ENCODE data around the gene JPH2. TPM values are rescaled to one million over a fixed set of nuclear protein-coding genes. Genes with fewer than 3 reads are reported as not detected.

JPH2 gene
- total and polyA plus RNA-seq, 2 of the 4 experiments (the other 2 are of a cell fraction): 0.44 to 0.54 TPM

DNA sequence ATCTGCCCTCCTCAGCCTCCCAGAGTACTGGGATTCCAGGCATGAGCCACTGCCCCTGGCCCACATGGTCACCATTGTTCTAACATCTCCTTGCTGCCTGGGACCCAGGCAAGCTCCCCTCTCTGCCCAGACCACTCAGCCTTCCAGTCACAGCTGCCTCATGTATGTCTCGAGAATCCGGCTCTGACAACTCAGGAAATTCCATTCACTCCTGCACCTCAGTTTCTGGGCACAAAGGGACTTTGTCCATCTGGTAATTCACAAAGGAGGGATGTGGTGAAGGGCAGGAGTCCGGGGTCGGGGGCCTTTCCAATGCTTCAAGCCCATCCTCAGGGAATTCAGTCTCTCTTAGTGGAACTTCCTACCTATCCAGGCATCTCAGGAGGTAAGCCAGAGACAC is 40.7 kb downstream of the JPH2 start:
- H2AK9ac ChIP-seq (replicated peaks; ENCODE audit: low read depth, low read length, poor library complexity): no peak overlapping the region
- intact Hi-C loops (cut with micrococcal nuclease) (no loop called here), in situ Hi-C loops (cut with MboI; ENCODE audit: low sequenced_read_pairs) (no loop called here), dilution Hi-C loops (cut with HindIII; ENCODE audit: low sequenced_read_pairs, unreplicated experiment) (no loop called here)
- H4K91ac ChIP-seq (ENCODE audit: insufficient read depth, low read depth, low read length): no peak overlapping the region; the same call in 1 of the 2 replicates
- H3K56ac ChIP-seq (ENCODE audit: extremely low read depth, insufficient read depth, low read length): no peak overlapping the region
- H4K20me1 ChIP-seq (ENCODE audit: insufficient read depth, low read length): no peaks in the 10 kb centered on the region
- no peak overlapping the region for H2BK20ac ChIP-seq (ENCODE audit: low read depth, low read length)
- no peak overlapping the region; the same call in 1 of the 2 replicates for H3K4ac ChIP-seq (ENCODE audit: low read depth, low read length)
- peaks cover 7% of the 10 kb centered on the region; the same call in 1 of the 2 replicates for H3K27me3 ChIP-seq (ENCODE audit: control insufficient read depth, insufficient read depth, low read length)
- H2AK5ac ChIP-seq (ENCODE audit: low read depth, low read length): no peak overlapping the region
- DNase-seq (no peak), ATAC-seq (ENCODE audit: low read depth) (no peak)
- WGBS, 2 experiments (ENCODE audit: extremely low coverage in 2 of 2, insufficient read length in 1 of 2): no CpG with 5 or more reads among the region's 4 CpGs
- no peak overlapping the region for H2BK120ac ChIP-seq (ENCODE audit: low read depth, low read length)
- no peak overlapping the region for H3K4me3 ChIP-seq (ENCODE audit: insufficient read depth, low read depth, low read length)
- H3K4me2 ChIP-seq (ENCODE audit: low read depth, low read length): no peak overlapping the region
- no peak overlapping the region for H3K23ac ChIP-seq (ENCODE audit: low read depth, low read length)
- no peaks in the 10 kb centered on the region for H3K79me1 ChIP-seq (ENCODE audit: low read depth in 1 of 2, low read length in 2 of 2)
- no peak overlapping the region for H3K9ac ChIP-seq (ENCODE audit: low read depth, low read length)
- TF ChIP-seq CHD1 (IDR thresholded peaks at IDR 0.05; ENCODE audit: low read depth, low read length) (no peak), NFE2L2 (IDR thresholded peaks at IDR 0.05; ENCODE audit: low read depth, low read length) (no peak), MAFK (IDR thresholded peaks at IDR 0.05; ENCODE audit: low read depth, low read length) (no peak), FOS (IDR thresholded peaks at IDR 0.05; ENCODE audit: low read depth, low read length) (no peak), MAZ (IDR thresholded peaks at IDR 0.05; ENCODE audit: borderline replicate concordance, low read depth, low read length) (no peak), SMC3 (IDR thresholded peaks at IDR 0.05; ENCODE audit: low read depth, low read length) (no peak), RFX5 (IDR thresholded peaks at IDR 0.05; ENCODE audit: low read depth, low read length) (no peak), USF2 (IDR thresholded peaks at IDR 0.05; ENCODE audit: low read depth, low read length) (no peak), BHLHE40 (IDR thresholded peaks at IDR 0.05; ENCODE audit: low read depth, low read length) (no peak), MXI1 (IDR thresholded peaks at IDR 0.05; ENCODE audit: borderline replicate concordance, low read depth, low read length) (no peak), RAD21 (IDR thresholded peaks at IDR 0.05; ENCODE audit: low read length) (no peak)
- TF ChIP-seq, protein P1, sequence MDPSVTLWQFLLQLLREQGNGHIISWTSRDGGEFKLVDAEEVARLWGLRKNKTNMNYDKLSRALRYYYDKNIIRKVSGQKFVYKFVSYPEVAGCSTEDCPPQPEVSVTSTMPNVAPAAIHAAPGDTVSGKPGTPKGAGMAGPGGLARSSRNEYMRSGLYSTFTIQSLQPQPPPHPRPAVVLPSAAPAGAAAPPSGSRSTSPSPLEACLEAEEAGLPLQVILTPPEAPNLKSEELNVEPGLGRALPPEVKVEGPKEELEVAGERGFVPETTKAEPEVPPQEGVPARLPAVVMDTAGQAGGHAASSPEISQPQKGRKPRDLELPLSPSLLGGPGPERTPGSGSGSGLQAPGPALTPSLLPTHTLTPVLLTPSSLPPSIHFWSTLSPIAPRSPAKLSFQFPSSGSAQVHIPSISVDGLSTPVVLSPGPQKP (IDR thresholded peaks at IDR 0.05; ENCODE audit: borderline replicate concordance, low read depth, low read length): no peak
- TF ChIP-seq, protein P2, sequence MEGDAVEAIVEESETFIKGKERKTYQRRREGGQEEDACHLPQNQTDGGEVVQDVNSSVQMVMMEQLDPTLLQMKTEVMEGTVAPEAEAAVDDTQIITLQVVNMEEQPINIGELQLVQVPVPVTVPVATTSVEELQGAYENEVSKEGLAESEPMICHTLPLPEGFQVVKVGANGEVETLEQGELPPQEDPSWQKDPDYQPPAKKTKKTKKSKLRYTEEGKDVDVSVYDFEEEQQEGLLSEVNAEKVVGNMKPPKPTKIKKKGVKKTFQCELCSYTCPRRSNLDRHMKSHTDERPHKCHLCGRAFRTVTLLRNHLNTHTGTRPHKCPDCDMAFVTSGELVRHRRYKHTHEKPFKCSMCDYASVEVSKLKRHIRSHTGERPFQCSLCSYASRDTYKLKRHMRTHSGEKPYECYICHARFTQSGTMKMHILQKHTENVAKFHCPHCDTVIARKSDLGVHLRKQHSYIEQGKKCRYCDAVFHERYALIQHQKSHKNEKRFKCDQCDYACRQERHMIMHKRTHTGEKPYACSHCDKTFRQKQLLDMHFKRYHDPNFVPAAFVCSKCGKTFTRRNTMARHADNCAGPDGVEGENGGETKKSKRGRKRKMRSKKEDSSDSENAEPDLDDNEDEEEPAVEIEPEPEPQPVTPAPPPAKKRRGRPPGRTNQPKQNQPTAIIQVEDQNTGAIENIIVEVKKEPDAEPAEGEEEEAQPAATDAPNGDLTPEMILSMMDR (conservative IDR thresholded peaks at IDR 0.05; ENCODE audit: low read depth, low read length): no peak
- peak overlapping the region in 1 of 2 experiments; percentile 7; a peak in 1 of 4 replicates for H4K8ac ChIP-seq (ENCODE audit: low read depth in 2 of 2, low read length in 2 of 2)
- H2BK15ac ChIP-seq (ENCODE audit: low read depth, low read length): no peak overlapping the region
- peaks cover 3% of the 10 kb centered on the region; the same call in 1 of the 2 replicates for H3K9me1 ChIP-seq (ENCODE audit: insufficient read depth, low read length)
- ChIA-PET POLR2A (ENCODE audit: unreplicated experiment) (no interaction called here), CTCF (no interaction called here)
- no peaks in the 10 kb centered on the region for H3K9me3 ChIP-seq (ENCODE audit: control insufficient read depth, insufficient read depth, low read length)
- no peak overlapping the region for H3K27ac ChIP-seq (ENCODE audit: insufficient read depth, low read length)
- 0 out of 2 replicates have a peak overlapping the region, but pooled peaks have one; percentile 4 for H4K5ac ChIP-seq (ENCODE audit: low read depth, low read length)
- H3K36me3 ChIP-seq (ENCODE audit: control insufficient read depth, insufficient read depth, low read length): no peaks in the 10 kb centered on the region
- H2BK5ac ChIP-seq (ENCODE audit: low read depth, low read length, poor library complexity, severe bottlenecking): no peak overlapping the region
- 0 out of 2 replicates have a peak overlapping the region, but pooled peaks have one; percentile 45 for H3K14ac ChIP-seq (replicated peaks; ENCODE audit: low read depth, low read length)
- no TSS peak for BruUV-seq (replicated peaks)
- peaks cover 10% of the 10 kb centered on the region for H3K4me1 ChIP-seq (ENCODE audit: control insufficient read depth, insufficient read depth, low read length)
- H3K18ac ChIP-seq (ENCODE audit: low read depth, low read length): no peak overlapping the region
- no peak overlapping the region for H2AFZ ChIP-seq (replicated peaks; ENCODE audit: low read length, poor library complexity)
